HG03439 (cell line): ENCODE data around the gene POLR3GL.
"Not testable (repeated sequence)": the region's sequence is repeated elsewhere in the genome, so short reads cannot be mapped to it uniquely, and the experiment has no call there.

Source experiments
- ATAC-seq: cut with Tn5 transposase; IDR thresholded peaks from one replicate; pipeline ENCODE4 v1.9.1; 2021; ENCODE audit warnings: mild to moderate bottlenecking, moderate library complexity; ENCODE audit not compliant: unreplicated experiment

Gene POLR3GL

GRCh38 chr1:146016891-146017290 lies 52.4 kb downstream of the POLR3GL start:
- no peak for ATAC-seq

- ATAC-seq = no peak
Measured at GRCh38 chr1:146019231-146020057, 55.0 kb downstream of the POLR3GL start.

- ATAC-seq = no peak
Measured at GRCh38 chr1:146020058-146021049, 55.9 kb downstream of the POLR3GL start.

GRCh38 chr1:146021050-146021445 lies 56.6 kb downstream of the POLR3GL start:
- no peak for ATAC-seq

GRCh38 chr1:146021622-146022402 lies 57.3 kb downstream of the POLR3GL start, which contains the start of gene HJV:
Gene HJV (minus strand): TSS chr1:146021735. CDS start chr1:146020231, 1,504 bp downstream.
- no peak for ATAC-seq

- ATAC-seq = no peak
Measured at GRCh38 chr1:146022403-146023127, 58.1 kb downstream of the POLR3GL start.

- ATAC-seq = not testable (repeated sequence)
Measured at GRCh38 chr1:146025787-146026495, 61.5 kb downstream of the POLR3GL start.

- ATAC-seq = not testable (repeated sequence)
Measured at GRCh38 chr1:146026650-146027049, 62.2 kb downstream of the POLR3GL start.
